Thoracic aorta (tissue), 2 donors: ENCODE results near the gene SPAG4. TPM values are rescaled to one million over a fixed set of nuclear protein-coding genes. Genes with fewer than 3 reads are reported as not detected.

Experiments
- ATAC-seq: fragments of 150-250 bp; one replicate; pipeline ENCODE4 v1.8.0; 2017; ENCODE audit warnings: low read depth; ENCODE audit not compliant: insufficient number of reproducible peaks, low FRiP score
- DNase-seq: peaks from one replicate; pipeline ENCODE4 v3.0.0-alpha.2; 2020; ENCODE audit warnings: low spot score
- H3K27ac ChIP-seq, 2 donors: fragments of 200-600 bp; sonication (generic); 1 replicate in 1 of 2; 2 replicates in 1 of 2; pipeline ENCODE4 v1.5.1; 2016; ENCODE audit warnings: mild to moderate bottlenecking in 2 of 2, moderate library complexity in 2 of 2
- H3K27me3 ChIP-seq: fragments of 200-600 bp; sonication (generic); replicated peaks from 2 replicates; pipeline ENCODE4 v1.6.0; 2016; ENCODE audit warnings: mild to moderate bottlenecking; ENCODE audit not compliant: insufficient read depth
- H3K36me3 ChIP-seq: fragments of 200-600 bp; sonication (generic); one replicate; pipeline ENCODE4 v1.5.1; 2016
- H3K4me1 ChIP-seq, 2 donors: fragments of 200-600 bp; sonication (generic); 1 replicate in 1 of 2; 2 replicates in 1 of 2; pipeline versions ENCODE4 v1.5.1 to v1.6.0; 2016; ENCODE audit warnings: low read depth in 2 of 2, mild to moderate bottlenecking in 1 of 2; ENCODE audit not compliant: control insufficient read depth in 1 of 2
- H3K4me3 ChIP-seq: fragments of 200-600 bp; sonication (generic); 2 replicates; pipeline ENCODE4 v1.5.1; 2016; ENCODE audit warnings: mild to moderate bottlenecking
- H3K9me3 ChIP-seq: fragments of 200-600 bp; sonication (generic); 2 replicates; pipeline ENCODE4 v1.5.1; 2016
- total RNA-seq, 2 donors: library from RNA; depleted of rRNA; stranded (reverse); fragments of >200 nt; gene quantifications; one replicate each; pipeline versions ENCODE4 v1.1.0 to v1.2.3, GENCODE V29; 2016
- TF ChIP-seq, protein P1 (sequence below): fragments of 200-600 bp; sonication (generic); IDR thresholded peaks from one replicate; pipeline ENCODE4 v1.5.1; 2019; ENCODE audit warnings: antibody characterized with exemption

Gene SPAG4
- total RNA-seq, 2 donors from 2014 or later, result 1.5 TPM; not detected in 1

DNA sequence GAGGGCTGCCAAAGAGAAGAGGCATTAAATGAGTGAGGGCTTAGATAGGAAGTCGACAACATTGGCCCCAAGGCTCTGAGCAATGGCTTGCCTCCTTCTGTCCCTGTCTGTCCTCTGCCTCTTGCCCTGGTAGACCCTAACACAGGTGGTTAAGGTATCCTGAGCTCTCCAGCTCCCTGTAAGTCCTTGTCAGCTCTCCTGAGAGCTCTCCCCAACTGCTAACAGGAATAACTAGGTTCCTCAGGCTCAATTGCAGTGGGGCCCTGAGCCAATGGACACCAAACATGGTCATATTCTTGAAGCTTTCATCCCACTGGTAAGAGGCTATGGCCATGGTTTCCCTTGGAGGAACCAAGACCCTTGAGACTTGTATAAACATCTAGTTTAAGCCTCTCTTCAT, 54.1 kb downstream of the SPAG4 start:
- TF ChIP-seq, protein P1, sequence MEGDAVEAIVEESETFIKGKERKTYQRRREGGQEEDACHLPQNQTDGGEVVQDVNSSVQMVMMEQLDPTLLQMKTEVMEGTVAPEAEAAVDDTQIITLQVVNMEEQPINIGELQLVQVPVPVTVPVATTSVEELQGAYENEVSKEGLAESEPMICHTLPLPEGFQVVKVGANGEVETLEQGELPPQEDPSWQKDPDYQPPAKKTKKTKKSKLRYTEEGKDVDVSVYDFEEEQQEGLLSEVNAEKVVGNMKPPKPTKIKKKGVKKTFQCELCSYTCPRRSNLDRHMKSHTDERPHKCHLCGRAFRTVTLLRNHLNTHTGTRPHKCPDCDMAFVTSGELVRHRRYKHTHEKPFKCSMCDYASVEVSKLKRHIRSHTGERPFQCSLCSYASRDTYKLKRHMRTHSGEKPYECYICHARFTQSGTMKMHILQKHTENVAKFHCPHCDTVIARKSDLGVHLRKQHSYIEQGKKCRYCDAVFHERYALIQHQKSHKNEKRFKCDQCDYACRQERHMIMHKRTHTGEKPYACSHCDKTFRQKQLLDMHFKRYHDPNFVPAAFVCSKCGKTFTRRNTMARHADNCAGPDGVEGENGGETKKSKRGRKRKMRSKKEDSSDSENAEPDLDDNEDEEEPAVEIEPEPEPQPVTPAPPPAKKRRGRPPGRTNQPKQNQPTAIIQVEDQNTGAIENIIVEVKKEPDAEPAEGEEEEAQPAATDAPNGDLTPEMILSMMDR, result no peak
- no peak for ATAC-seq
- H3K36me3 ChIP-seq, result peaks cover 39% of the 10 kb centered on the region

More for the DNA sequence above, 54.1 kb downstream of the SPAG4 start:
- no peak overlapping the region for H3K27ac ChIP-seq
- no peak for DNase-seq
- H3K4me1 ChIP-seq, result no peaks in the 10 kb centered on the region
- H3K9me3 ChIP-seq, result no peaks in the 10 kb centered on the region
- no peak overlapping the region for H3K4me3 ChIP-seq
- H3K27me3 ChIP-seq, result no peaks in the 10 kb centered on the region

Other genes with a start within 250 kb of the SPAG4 start
- gene UQCC1, start 203.9 kb upstream of the SPAG4 start, total RNA-seq, result 10 to 100 TPM; 32.7 to 38.0 TPM
- gene GDF5, start 177.6 kb upstream of the SPAG4 start, total RNA-seq, result 1 to 10 TPM in 1 of 2 donors, under 1 TPM in 1; 0.63 to 3.0 TPM
- 10 to 100 TPM; 28.7 to 29.2 TPM for gene CEP250, start 160.2 kb upstream of the SPAG4 start, total RNA-seq
- not detected for gene C20orf173, start 86.2 kb upstream of the SPAG4 start, total RNA-seq
- gene ERGIC3, start 73.8 kb upstream of the SPAG4 start, total RNA-seq, result 100 to 1,000 TPM; 119 to 188 TPM
- gene CPNE1, start 49.1 kb downstream of the SPAG4 start, total RNA-seq, result 100 to 1,000 TPM; 125 to 126 TPM
- gene RBM12, start 49.1 kb downstream of the SPAG4 start, total RNA-seq, result 10 to 100 TPM; 21.7 to 43.4 TPM
- gene NFS1, start 83.5 kb downstream of the SPAG4 start, total RNA-seq, result 10 to 100 TPM; 11.5 to 19.4 TPM
- 100 to 1,000 TPM; 196 to 243 TPM for gene ROMO1, start 83.6 kb downstream of the SPAG4 start, total RNA-seq
- 100 to 1,000 TPM; 232 to 413 TPM for gene RBM39, start 126.4 kb downstream of the SPAG4 start, total RNA-seq
- gene PHF20, start 156.2 kb downstream of the SPAG4 start, total RNA-seq, result 10 to 100 TPM; 35.8 to 46.8 TPM